RWPE2 (cell line): ENCODE results near the gene LYPLA2.
A peak's percentile ranks its signal among the peaks of the same experiment; 100 is the strongest.
"Not testable (repeated sequence)": the region's sequence is repeated elsewhere in the genome, so short reads cannot be mapped to it uniquely, and the experiment has no call there.

Experiments
- ATAC-seq: fragments of 200-7000 bp; cut with Tn5 transposase; 3 replicates; pipeline ENCODE4 v1.9.1; 2021; ENCODE audit warnings: low read depth
- DNase-seq: peaks from one replicate; pipeline ENCODE4 v3.0.0-alpha.2; 2020; ENCODE audit warnings: low spot score
- H3K27ac ChIP-seq: fragments of 450-650 bp; 2 replicates; pipeline ENCODE4 v1.5.1; 2017; ENCODE audit warnings: mild to moderate bottlenecking; ENCODE audit not compliant: poor library complexity, severe bottlenecking
- H3K27me3 ChIP-seq: fragments of 250-450 bp; sonication (Bioruptor Pico); 2 replicates; pipeline ENCODE4 v1.5.1; 2021; ENCODE audit warnings: mild to moderate bottlenecking, moderate library complexity; ENCODE audit not compliant: insufficient read depth, poor library complexity, severe bottlenecking
- H3K36me3 ChIP-seq: fragments of 250-450 bp; sonication (Bioruptor Pico); 2 replicates; pipeline ENCODE4 v1.5.1; 2020; ENCODE audit warnings: low read depth, mild to moderate bottlenecking, moderate library complexity
- H3K4me1 ChIP-seq: fragments of 250-450 bp; sonication (Bioruptor Pico); 2 replicates; pipeline ENCODE4 v1.5.1; 2021; ENCODE audit warnings: mild to moderate bottlenecking, moderate library complexity; ENCODE audit not compliant: insufficient read depth, poor library complexity, severe bottlenecking
- H3K4me3 ChIP-seq: fragments of 250-450 bp; sonication (Bioruptor Pico); 2 replicates; pipeline ENCODE4 v1.5.1; 2021; ENCODE audit warnings: mild to moderate bottlenecking, moderate library complexity; ENCODE audit not compliant: severe bottlenecking
- H3K9me3 ChIP-seq: fragments of 250-450 bp; sonication (Bioruptor Pico); 2 replicates; pipeline ENCODE4 v1.5.1; 2021; ENCODE audit warnings: mild to moderate bottlenecking, moderate library complexity; ENCODE audit not compliant: severe bottlenecking
- CTCF ChIP-seq: fragments of 450-650 bp; IDR thresholded peaks from one replicate; pipeline ENCODE4 v1.5.1; 2017; ENCODE audit warnings: mild to moderate bottlenecking, moderate library complexity; ENCODE audit not compliant: poor library complexity, severe bottlenecking

The LYPLA2 gene

GRCh38 chr1:23793861-23794731 lies 3.2 kb downstream of the LYPLA2 start:
- DNase-seq = no peak
- Histone ChIP-seq H3K27me3 (no peaks in the 10 kb centered on the region), H3K4me3 (no peak overlapping the region), H3K27ac (peak overlapping the region; percentile 91), H3K4me1 (peaks cover 23% of the 10 kb centered on the region), H3K36me3 (peaks cover 54% of the 10 kb centered on the region), H3K9me3 (no peaks in the 10 kb centered on the region)
- no peak for ATAC-seq
- no peak for TF ChIP-seq CTCF

- not testable (repeated sequence) for ATAC-seq, DNase-seq, H3K4me3 ChIP-seq, H3K9me3 ChIP-seq, H3K27me3 ChIP-seq
- Histone ChIP-seq H3K4me1 (peaks cover 21% of the 10 kb centered on the region), H3K27ac (peak overlapping the region; percentile 23), H3K36me3 (peaks cover 56% of the 10 kb centered on the region)
Observed at GRCh38 chr1:23794732-23795182, 3.8 kb downstream of the LYPLA2 start.

- DNase-seq = no peak
- ATAC-seq = no peak
Observed at GRCh38 chr1:23795676-23796465, 4.9 kb downstream of the LYPLA2 start.

GRCh38 chr1:23796466-23797271 lies 5.7 kb downstream of the LYPLA2 start:
- Histone ChIP-seq H3K27me3 (no peaks in the 10 kb centered on the region), H3K4me3 (no peak overlapping the region), H3K9me3 (no peaks in the 10 kb centered on the region), H3K27ac (peak overlapping the region; percentile 23), H3K36me3 (peaks cover 56% of the 10 kb centered on the region), H3K4me1 (peaks cover 11% of the 10 kb centered on the region)
- TF ChIP-seq CTCF = no peak
- ATAC-seq = no peak
- DNase-seq = no peak

More at GRCh38 chr1:23795676-23796465, 4.9 kb downstream of the LYPLA2 start:
- Histone ChIP-seq H3K36me3 (peaks cover 56% of the 10 kb centered on the region), H3K27me3 (no peaks in the 10 kb centered on the region), H3K9me3 (no peaks in the 10 kb centered on the region), H3K4me3 (no peak overlapping the region), H3K4me1 (peaks cover 11% of the 10 kb centered on the region), H3K27ac (peak overlapping the region; percentile 23)
- no peak for TF ChIP-seq CTCF
